Measurements from ENCODE around the gene CNOT9.

Gene CNOT9

DNA sequence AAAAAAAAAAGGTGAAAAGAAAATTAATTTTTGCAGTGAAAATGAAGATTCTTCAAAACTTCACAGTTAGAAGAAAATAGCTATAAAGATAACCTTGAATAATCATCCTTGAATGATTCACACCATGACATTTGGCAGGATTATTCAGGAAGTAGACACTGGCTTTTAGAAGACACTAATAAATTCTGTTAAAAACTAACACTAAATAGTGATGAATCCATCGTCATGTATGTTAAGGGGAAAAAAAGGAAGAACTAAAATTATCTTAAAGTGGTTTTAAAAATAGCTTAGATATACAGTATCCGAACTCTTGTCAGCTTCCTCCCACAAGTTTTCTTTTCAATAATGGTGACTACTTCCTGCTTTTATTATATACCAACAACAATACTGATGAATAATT lies 10.7 kb upstream of the CNOT9 start:
- H3K27me3 ChIP-seq (ENCODE audit: control insufficient read depth in 1 of 2, insufficient read depth in 1 of 2, low read length in 2 of 2), result no peaks in the 10 kb centered on the region
- DNase-seq, result no peak
- no peak overlapping the region for H3K4ac ChIP-seq (ENCODE audit: low read depth in 1 of 2, low read length in 2 of 2)
- no CpG with 5 or more reads among the region's 2 CpGs for WGBS
- H3K9me3 ChIP-seq (ENCODE audit: control insufficient read depth, low read length), result no peaks in the 10 kb centered on the region
- H2BK12ac ChIP-seq (ENCODE audit: low read length in 2 of 2), result no peak overlapping the region
- no peak overlapping the region for H2BK120ac ChIP-seq (ENCODE audit: low read depth, low read length)
- no peak overlapping the region for H2BK5ac ChIP-seq (ENCODE audit: low read depth, low read length, poor library complexity, severe bottlenecking)
- H4K91ac ChIP-seq (ENCODE audit: low read length), result no peak overlapping the region
- H3K9ac ChIP-seq (ENCODE audit: low read length), result no peak overlapping the region
- no peak overlapping the region for H2AFZ ChIP-seq (ENCODE audit: low read depth, low read length)
- no peak overlapping the region for H2BK15ac ChIP-seq (ENCODE audit: low read depth, poor library complexity, severe bottlenecking)
- H3K36me3 ChIP-seq (ENCODE audit: control insufficient read depth in 1 of 2, insufficient read depth in 2 of 2, low read depth in 1 of 2, low read length in 2 of 2), result peaks cover 9 to 66% of the 10 kb centered on the region in 2 experiments
- H3K27ac ChIP-seq (ENCODE audit: low read length, poor library complexity, severe bottlenecking), result no peak overlapping the region
- no peak overlapping the region for H2AK5ac ChIP-seq (ENCODE audit: low read length, severe bottlenecking)
- no peak overlapping the region for H3K4me3 ChIP-seq (ENCODE audit: insufficient read depth in 1 of 2, low read depth in 1 of 2, low read length in 2 of 2)
- no peak overlapping the region for H3K23ac ChIP-seq (ENCODE audit: low read length in 2 of 2)
- no peak overlapping the region for H3K18ac ChIP-seq (ENCODE audit: low read depth in 1 of 2, low read length in 2 of 2)
- peaks cover 13% of the 10 kb centered on the region for H3K79me1 ChIP-seq (replicated peaks; ENCODE audit: low read length, poor library complexity, severe bottlenecking)
- H3K4me1 ChIP-seq (ENCODE audit: control insufficient read depth, insufficient read depth, low read depth, low read length), result no peaks in the 10 kb centered on the region
- no peak overlapping the region for H4K8ac ChIP-seq (ENCODE audit: low read length)
- no peak overlapping the region for H3K4me2 ChIP-seq (ENCODE audit: low read length, poor library complexity, severe bottlenecking)
- no peak overlapping the region for H3K14ac ChIP-seq (ENCODE audit: low read length in 2 of 2)

DNA sequence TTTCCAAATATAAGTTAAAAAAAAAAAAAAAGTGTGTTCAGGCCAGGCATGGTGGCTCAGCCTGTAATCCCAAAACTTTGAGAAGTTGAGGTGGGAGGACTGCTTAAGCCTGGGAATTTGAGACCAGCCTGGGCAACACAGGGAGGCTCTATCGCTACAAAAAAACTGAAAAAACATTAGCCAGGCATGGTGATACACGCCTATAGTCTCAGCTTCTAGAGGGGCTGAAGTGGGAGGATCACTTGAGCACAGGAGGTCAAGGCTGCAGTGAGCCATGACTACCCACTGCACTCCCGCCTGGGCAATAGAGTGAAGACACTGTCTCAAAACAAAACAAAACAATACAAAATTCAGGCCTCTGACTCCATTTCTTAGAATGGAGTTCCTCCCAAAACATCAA lies 9.7 kb upstream of the CNOT9 start:
- Histone ChIP-seq H2BK15ac (ENCODE audit: low read depth, poor library complexity, severe bottlenecking) (no peak overlapping the region), H3K27me3 (ENCODE audit: control insufficient read depth in 1 of 2, insufficient read depth in 1 of 2, low read length in 2 of 2) (no peaks in the 10 kb centered on the region), H3K23ac (ENCODE audit: low read length in 2 of 2) (no peak overlapping the region), H2AFZ (ENCODE audit: low read depth, low read length) (no peak overlapping the region), H2AK5ac (ENCODE audit: low read length, severe bottlenecking) (no peak overlapping the region), H2BK120ac (ENCODE audit: low read depth, low read length) (no peak overlapping the region), H2BK5ac (ENCODE audit: low read depth, low read length, poor library complexity, severe bottlenecking) (no peak overlapping the region), H3K14ac (ENCODE audit: low read length in 2 of 2) (no peak overlapping the region), H3K36me3 (ENCODE audit: control insufficient read depth in 1 of 2, insufficient read depth in 2 of 2, low read depth in 1 of 2, low read length in 2 of 2) (peaks cover 9 to 64% of the 10 kb centered on the region in 2 experiments), H3K27ac (ENCODE audit: low read length, poor library complexity, severe bottlenecking) (no peak overlapping the region), H3K4me2 (ENCODE audit: low read length, poor library complexity, severe bottlenecking) (no peak overlapping the region), H2BK12ac (ENCODE audit: low read length in 2 of 2) (no peak overlapping the region), H3K4me1 (ENCODE audit: control insufficient read depth, insufficient read depth, low read depth, low read length) (no peaks in the 10 kb centered on the region), H4K8ac (ENCODE audit: low read length) (no peak overlapping the region), H3K79me1 (replicated peaks; ENCODE audit: low read length, poor library complexity, severe bottlenecking) (peaks cover 19% of the 10 kb centered on the region), H4K91ac (ENCODE audit: low read length) (no peak overlapping the region), H3K9ac (ENCODE audit: low read length) (no peak overlapping the region), H3K18ac (ENCODE audit: low read depth in 1 of 2, low read length in 2 of 2) (no peak overlapping the region), H3K9me3 (ENCODE audit: control insufficient read depth, low read length) (no peaks in the 10 kb centered on the region), H3K4ac (ENCODE audit: low read depth in 1 of 2, low read length in 2 of 2) (no peak overlapping the region), H3K4me3 (ENCODE audit: insufficient read depth in 1 of 2, low read depth in 1 of 2, low read length in 2 of 2) (no peak overlapping the region)
- DNase-seq, result no peak
- 95% methylated on average over 3 of the region's 3 CpGs for WGBS

DNA sequence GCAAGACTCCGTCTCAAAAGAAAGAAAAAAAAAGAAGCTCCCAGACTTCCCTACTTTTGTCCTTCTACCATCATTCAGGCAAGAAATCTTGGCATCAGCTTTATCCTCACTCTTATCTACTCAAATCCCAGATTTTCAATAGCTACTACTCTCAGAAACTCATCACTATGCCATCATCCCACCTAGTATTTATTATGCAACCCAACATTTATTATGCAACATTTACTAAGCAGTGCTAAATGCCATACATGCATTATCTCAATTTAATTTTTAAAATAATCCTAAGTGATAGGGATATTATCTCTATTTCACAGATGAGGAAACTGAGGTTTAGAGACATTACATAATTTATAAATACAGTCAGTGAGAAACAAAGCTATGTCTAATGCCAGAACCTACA lies 4.6 kb upstream of the CNOT9 start:
- no peaks in the 10 kb centered on the region for H3K27me3 ChIP-seq (ENCODE audit: control insufficient read depth in 1 of 2, insufficient read depth in 1 of 2, low read length in 2 of 2)
- no peak for DNase-seq
- no peak overlapping the region for H3K4ac ChIP-seq (ENCODE audit: low read depth in 1 of 2, low read length in 2 of 2)
- H3K79me1 ChIP-seq (replicated peaks; ENCODE audit: low read length, poor library complexity, severe bottlenecking), result peaks cover 22% of the 10 kb centered on the region
- no peak overlapping the region for H2BK15ac ChIP-seq (ENCODE audit: low read depth, poor library complexity, severe bottlenecking)
- no peak overlapping the region for H3K23ac ChIP-seq (ENCODE audit: low read length in 2 of 2)
- WGBS, result 97% methylated on average over 1 of the region's 1 CpG
- H4K8ac ChIP-seq (ENCODE audit: low read length), result no peak overlapping the region
- peaks cover under 1 to 46% of the 10 kb centered on the region in 2 experiments for H3K36me3 ChIP-seq (ENCODE audit: control insufficient read depth in 1 of 2, insufficient read depth in 2 of 2, low read depth in 1 of 2, low read length in 2 of 2)
- no peak overlapping the region for H3K14ac ChIP-seq (ENCODE audit: low read length in 2 of 2)
- no peak overlapping the region for H3K4me2 ChIP-seq (ENCODE audit: low read length, poor library complexity, severe bottlenecking)
- no peak overlapping the region for H2AK5ac ChIP-seq (ENCODE audit: low read length, severe bottlenecking)
- H3K9me3 ChIP-seq (ENCODE audit: control insufficient read depth, low read length), result no peaks in the 10 kb centered on the region
- H2AFZ ChIP-seq (ENCODE audit: low read depth, low read length), result no peak overlapping the region
- H3K27ac ChIP-seq (ENCODE audit: low read length, poor library complexity, severe bottlenecking), result no peak overlapping the region
- H3K9ac ChIP-seq (ENCODE audit: low read length), result no peak overlapping the region
- no peak overlapping the region for H3K18ac ChIP-seq (ENCODE audit: low read depth in 1 of 2, low read length in 2 of 2)
- H2BK5ac ChIP-seq (ENCODE audit: low read depth, low read length, poor library complexity, severe bottlenecking), result no peak overlapping the region
- no peak overlapping the region for H2BK12ac ChIP-seq (ENCODE audit: low read length in 2 of 2)
- H2BK120ac ChIP-seq (ENCODE audit: low read depth, low read length), result no peak overlapping the region
- H4K91ac ChIP-seq (ENCODE audit: low read length), result no peak overlapping the region
- no peaks in the 10 kb centered on the region for H3K4me1 ChIP-seq (ENCODE audit: control insufficient read depth, insufficient read depth, low read depth, low read length)
- no peak overlapping the region for H3K4me3 ChIP-seq (ENCODE audit: insufficient read depth in 1 of 2, low read depth in 1 of 2, low read length in 2 of 2)

DNA sequence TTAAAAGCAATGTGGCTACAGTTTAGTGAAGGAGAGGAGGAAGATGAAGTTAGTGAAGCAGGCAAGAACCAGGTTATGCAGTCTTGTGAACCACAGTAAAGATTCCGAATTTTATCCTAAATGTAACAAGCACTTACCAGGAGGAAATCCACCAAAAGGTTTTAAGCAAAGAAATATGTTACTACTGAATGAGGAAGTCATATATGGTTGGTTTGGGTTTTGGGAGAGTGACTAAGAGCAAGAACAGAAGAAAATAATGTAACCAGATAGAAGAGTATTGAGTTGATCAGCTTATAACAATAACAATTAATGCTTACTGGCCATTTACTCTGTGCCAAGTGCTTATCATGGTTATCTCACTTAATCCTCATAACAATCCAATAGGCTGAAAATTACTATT lies 2.3 kb upstream of the CNOT9 start:
- Histone ChIP-seq H4K8ac (ENCODE audit: low read length) (no peak overlapping the region), H3K9ac (ENCODE audit: low read length) (no peak overlapping the region), H2AFZ (ENCODE audit: low read depth, low read length) (no peak overlapping the region), H3K9me3 (ENCODE audit: control insufficient read depth, low read length) (no peaks in the 10 kb centered on the region), H3K4me2 (ENCODE audit: low read length, poor library complexity, severe bottlenecking) (no peak overlapping the region), H2BK15ac (ENCODE audit: low read depth, poor library complexity, severe bottlenecking) (no peak overlapping the region), H3K14ac (ENCODE audit: low read length in 2 of 2) (no peak overlapping the region), H2AK5ac (ENCODE audit: low read length, severe bottlenecking) (no peak overlapping the region), H2BK120ac (ENCODE audit: low read depth, low read length) (no peak overlapping the region), H3K4me1 (ENCODE audit: control insufficient read depth, insufficient read depth, low read depth, low read length) (peaks cover 1% of the 10 kb centered on the region), H3K27me3 (ENCODE audit: control insufficient read depth in 1 of 2, insufficient read depth in 1 of 2, low read length in 2 of 2) (no peaks in the 10 kb centered on the region), H3K4ac (ENCODE audit: low read depth in 1 of 2, low read length in 2 of 2) (no peak overlapping the region), H4K91ac (ENCODE audit: low read length) (no peak overlapping the region), H2BK12ac (ENCODE audit: low read length in 2 of 2) (no peak overlapping the region), H3K4me3 (ENCODE audit: insufficient read depth in 1 of 2, low read depth in 1 of 2, low read length in 2 of 2) (no peak overlapping the region), H3K36me3 (ENCODE audit: control insufficient read depth in 1 of 2, insufficient read depth in 2 of 2, low read depth in 1 of 2, low read length in 2 of 2) (peaks cover 0 to 24% of the 10 kb centered on the region in 2 experiments), H3K27ac (ENCODE audit: low read length, poor library complexity, severe bottlenecking) (no peak overlapping the region), H3K23ac (ENCODE audit: low read length in 2 of 2) (no peak overlapping the region), H3K18ac (ENCODE audit: low read depth in 1 of 2, low read length in 2 of 2) (no peak overlapping the region), H3K79me1 (replicated peaks; ENCODE audit: low read length, poor library complexity, severe bottlenecking) (peaks cover 22% of the 10 kb centered on the region), H2BK5ac (ENCODE audit: low read depth, low read length, poor library complexity, severe bottlenecking) (no peak overlapping the region)
- DNase-seq, result no peak
- no CpG with 5 or more reads among the region's 1 CpG for WGBS
